PFSK-1 (cell line): ENCODE measurements around the gene SERGEF.

ENCODE experiments used
- SIN3A ChIP-seq: IDR thresholded peaks from 2 replicates; pipeline ENCODE4 v1.6.1; 2012; ENCODE audit warnings: mild to moderate bottlenecking, low read length, moderate library complexity, borderline replicate concordance; ENCODE audit not compliant: insufficient read depth
- TF ChIP-seq, protein P1 (sequence below), 2 experiments: IDR thresholded peaks; 2 replicates each; pipeline versions ENCODE4 v1.6.1 to v1.8.0; 2011 to 2012; ENCODE audit warnings: low read depth in 2 of 2, low read length in 2 of 2, control low read depth in 1 of 2, inconsistent platforms in 1 of 2, mild to moderate bottlenecking in 1 of 2, moderate library complexity in 1 of 2; ENCODE audit not compliant: insufficient read depth in 1 of 2

DNA sequence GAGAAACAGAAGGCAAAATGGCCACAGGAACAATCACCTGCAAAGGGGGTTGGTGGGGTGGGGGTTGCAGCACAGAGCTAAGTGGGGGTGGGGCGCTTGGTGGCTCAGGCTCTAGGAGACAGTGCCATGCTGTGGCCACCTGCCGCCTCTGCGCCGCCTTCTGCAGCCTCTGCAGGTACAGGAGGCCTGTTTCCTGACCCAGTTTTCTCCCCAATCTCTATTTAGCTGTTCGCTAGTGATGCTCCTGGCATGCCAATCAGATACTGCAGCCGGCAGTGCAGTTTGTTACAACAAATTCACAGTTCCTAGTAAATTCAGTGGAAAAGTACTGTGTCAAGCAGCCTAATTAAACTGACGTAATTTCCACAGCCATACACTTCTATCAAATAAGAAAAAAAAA, 106.4 kb downstream of the SERGEF start:
- TF ChIP-seq SIN3A = no peak
- TF ChIP-seq, protein P1, sequence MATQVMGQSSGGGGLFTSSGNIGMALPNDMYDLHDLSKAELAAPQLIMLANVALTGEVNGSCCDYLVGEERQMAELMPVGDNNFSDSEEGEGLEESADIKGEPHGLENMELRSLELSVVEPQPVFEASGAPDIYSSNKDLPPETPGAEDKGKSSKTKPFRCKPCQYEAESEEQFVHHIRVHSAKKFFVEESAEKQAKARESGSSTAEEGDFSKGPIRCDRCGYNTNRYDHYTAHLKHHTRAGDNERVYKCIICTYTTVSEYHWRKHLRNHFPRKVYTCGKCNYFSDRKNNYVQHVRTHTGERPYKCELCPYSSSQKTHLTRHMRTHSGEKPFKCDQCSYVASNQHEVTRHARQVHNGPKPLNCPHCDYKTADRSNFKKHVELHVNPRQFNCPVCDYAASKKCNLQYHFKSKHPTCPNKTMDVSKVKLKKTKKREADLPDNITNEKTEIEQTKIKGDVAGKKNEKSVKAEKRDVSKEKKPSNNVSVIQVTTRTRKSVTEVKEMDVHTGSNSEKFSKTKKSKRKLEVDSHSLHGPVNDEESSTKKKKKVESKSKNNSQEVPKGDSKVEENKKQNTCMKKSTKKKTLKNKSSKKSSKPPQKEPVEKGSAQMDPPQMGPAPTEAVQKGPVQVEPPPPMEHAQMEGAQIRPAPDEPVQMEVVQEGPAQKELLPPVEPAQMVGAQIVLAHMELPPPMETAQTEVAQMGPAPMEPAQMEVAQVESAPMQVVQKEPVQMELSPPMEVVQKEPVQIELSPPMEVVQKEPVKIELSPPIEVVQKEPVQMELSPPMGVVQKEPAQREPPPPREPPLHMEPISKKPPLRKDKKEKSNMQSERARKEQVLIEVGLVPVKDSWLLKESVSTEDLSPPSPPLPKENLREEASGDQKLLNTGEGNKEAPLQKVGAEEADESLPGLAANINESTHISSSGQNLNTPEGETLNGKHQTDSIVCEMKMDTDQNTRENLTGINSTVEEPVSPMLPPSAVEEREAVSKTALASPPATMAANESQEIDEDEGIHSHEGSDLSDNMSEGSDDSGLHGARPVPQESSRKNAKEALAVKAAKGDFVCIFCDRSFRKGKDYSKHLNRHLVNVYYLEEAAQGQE (IDR thresholded peaks at IDR 0.05; ENCODE audit: insufficient read depth in 1 of 2, low read depth in 2 of 2, low read length in 2 of 2) = no peak
